Amniotic epithelial cell (primary cell): ENCODE measurements around the gene TSHZ3.

Source experiments
- DNase-seq: peaks from one replicate; pipeline ENCODE4 v3.0.0-alpha.2; 2010; ENCODE audit warnings: low read depth

The TSHZ3 gene

DNA sequence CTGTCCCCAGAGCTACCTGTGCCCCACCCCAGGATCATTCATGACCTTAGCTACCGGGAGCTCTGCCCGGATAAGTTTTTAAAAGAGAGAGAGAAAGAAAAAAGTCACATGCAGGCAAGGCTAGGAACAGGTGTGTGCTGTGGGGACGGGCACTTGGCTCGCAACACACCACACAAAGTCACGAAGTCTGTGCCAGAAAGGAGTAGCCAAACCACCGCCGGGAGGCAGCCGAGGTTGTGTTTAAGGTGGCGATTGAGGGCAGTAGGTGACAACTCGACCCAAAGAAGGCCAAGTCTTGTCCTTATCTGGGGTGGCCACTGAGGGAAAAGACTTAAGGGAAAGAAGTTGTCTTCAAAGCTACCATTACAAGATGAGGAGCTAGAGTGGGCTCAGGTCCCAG is 4.6 kb upstream of the TSHZ3 start:
- DNase-seq: no peak

DNA sequence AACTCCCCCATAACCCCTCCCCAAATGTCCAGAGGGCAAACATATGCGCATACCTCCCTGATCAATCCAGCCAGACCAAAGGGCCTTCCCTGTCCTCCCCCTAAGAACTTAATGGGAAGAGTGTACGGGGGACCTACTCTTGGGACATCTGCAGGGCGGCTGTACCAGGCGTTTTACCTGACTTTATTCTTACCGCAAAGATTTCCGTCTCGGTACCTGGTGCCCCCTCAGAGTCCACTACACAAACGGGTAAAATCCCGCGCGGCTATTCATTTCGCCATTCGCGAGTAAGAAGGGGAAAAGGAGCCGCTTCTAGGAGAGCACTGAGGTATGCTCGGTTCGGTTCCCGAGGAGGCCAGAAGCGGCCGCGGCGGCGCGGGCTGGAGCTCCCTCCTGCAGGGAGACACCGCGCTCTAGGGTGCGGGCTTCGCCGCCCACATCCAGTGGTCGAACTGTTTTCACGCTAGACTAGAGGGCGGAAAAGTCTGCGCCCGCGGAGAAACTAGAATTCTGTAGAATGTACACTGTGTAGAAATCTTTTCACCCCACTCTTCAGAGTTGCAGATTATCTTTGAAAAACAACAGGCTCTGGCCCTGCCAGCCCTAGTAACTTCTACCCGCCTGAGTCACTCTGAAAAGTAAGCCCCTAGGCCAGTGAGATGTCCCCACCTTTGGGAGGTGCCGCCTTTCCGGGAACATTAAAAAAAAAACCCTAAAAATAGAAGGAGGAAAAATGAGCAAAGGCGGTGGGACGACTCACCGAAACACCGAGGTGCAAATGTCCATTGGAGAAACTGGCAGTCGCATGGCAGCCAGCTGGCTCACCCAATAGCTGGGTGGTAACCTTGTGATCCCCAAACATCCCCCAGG is 3.8 kb upstream of the TSHZ3 start:
- no peak for DNase-seq

DNA sequence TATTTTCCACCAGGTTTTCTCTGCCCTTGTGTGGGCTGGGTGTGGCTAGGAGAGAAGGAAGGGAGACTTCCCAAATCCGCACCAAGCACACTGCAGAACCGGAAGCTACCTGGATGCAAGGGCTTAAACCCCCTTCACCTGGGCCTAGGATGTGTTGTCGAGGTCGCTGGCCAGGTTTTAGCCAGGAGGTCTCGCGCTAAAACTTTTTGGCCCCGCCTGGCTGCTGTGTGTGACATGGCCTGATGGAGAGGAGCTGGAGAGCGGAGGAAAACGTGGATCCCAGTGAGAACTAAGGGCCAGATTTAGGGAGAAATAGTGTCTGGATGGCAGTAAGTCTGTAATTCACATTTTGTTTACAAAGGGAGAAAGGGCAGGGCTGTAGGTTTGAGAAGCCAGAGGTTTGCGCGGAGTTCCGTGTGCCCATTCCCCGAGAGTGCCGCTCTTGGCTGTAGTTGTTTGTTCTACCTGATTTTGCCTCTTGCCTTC is 3.1 kb upstream of the TSHZ3 start:
- DNase-seq: no peak

DNA sequence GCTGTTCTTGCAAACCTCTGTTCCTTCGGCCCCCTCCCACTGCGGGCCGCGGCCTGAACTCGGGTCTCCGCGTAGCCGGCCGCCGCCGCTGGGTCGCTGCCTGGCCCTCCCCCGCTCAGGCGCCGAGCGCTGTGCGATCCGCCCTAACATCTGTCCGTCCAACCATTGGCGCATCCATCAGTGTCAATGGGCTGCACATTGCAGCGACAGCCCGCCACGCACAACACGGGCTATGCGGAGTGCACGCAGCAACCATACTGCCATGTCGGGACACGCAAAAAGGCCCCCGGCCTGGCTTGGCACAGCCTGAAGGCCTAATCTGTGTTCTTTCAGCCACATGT is 2.6 kb upstream of the TSHZ3 start:
- no peak for DNase-seq

DNA sequence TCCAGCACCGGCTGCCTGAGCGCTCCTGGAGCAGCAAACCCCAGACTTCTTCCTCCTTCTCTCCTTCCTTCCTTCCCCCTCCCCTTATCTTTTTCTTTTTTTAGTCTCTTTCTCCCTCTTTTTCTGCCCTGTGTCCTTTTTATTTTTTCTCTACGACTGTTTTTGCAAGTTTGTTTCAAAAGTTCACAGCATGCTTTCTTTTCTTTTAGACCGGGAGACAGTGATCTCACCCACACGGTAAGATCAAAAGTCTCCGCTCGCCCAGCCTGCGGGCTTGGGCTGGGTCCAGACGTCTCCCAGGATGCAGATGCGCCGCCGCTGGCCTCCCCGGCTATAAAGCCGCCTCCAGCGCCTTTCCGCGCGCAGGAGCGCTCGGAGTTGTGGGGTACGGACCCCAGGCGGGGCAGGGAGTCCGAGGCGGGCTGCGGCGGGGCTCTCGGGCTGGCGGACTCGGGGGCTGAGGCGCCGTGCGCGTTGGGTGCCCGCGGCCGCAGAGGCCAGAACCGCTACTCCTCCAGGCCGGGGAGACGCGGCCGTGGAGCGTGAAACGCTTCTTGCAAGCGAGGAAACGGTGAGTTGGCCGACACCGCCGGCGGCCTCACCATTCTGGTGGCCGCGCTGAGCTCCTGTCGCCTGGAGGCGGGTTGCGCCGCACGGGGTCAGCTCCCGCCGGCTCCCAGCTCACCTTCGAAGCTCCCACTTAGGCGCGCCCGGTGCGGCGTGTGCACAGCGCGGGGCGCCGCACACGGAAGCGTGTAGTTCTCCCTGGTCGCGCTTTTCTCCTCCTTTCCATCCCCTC is 2.0 kb upstream of the TSHZ3 start:
- DNase-seq: peak; percentile 69

DNA sequence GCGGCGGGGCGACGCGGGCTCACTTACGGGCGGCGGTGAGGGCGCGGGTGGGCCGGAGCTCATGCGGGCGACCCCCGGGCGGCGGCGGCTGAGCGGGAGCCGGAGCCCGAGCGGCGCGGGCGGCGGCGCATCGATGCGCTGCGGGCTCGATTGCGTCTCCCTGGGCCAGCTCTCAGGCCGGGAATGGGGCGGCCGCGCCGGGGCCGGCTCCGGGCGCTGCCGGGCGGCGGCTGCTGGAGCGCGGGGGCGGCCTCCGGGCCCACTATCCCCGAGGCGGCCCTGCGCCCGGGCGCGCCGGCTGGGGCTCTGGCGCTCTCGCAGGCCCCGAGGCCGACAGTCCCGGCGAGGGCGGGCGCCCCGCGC is 1.4 kb upstream of the TSHZ3 start:
- DNase-seq: peak; percentile 46

DNA sequence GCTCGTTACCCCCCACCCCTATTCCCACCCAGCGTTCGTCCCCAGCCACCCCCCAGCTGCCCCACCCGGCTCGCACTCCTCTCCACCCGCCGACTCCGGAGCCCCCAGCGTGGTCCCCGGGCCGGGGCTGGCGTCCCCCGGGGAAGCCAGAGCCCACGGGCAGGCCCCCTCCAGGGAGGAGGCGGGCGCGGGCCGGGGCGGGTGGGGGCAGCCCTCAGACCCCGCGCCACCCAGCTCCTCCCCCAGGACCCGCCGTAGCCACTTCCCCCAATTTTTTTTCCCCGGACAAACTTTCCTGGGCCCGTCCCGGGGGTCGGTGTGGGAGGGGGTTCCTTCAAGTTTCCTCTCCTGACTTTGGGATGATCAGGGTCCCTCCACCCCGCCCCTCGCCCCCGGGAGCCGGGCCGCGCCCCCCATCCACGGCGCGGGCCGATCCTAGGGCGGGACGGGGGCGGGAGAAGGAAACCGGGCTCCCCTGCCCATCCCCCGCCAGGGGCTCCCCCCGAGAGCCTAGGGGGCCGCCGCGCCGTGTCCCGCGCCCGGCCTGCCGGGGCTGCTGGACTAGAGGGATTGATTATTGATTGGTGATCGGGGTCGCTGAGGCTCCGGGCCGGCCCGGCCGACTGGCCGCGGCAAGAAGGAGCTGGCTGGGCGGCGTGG is 927 bp upstream of the TSHZ3 start:
- DNase-seq: no peak

DNA sequence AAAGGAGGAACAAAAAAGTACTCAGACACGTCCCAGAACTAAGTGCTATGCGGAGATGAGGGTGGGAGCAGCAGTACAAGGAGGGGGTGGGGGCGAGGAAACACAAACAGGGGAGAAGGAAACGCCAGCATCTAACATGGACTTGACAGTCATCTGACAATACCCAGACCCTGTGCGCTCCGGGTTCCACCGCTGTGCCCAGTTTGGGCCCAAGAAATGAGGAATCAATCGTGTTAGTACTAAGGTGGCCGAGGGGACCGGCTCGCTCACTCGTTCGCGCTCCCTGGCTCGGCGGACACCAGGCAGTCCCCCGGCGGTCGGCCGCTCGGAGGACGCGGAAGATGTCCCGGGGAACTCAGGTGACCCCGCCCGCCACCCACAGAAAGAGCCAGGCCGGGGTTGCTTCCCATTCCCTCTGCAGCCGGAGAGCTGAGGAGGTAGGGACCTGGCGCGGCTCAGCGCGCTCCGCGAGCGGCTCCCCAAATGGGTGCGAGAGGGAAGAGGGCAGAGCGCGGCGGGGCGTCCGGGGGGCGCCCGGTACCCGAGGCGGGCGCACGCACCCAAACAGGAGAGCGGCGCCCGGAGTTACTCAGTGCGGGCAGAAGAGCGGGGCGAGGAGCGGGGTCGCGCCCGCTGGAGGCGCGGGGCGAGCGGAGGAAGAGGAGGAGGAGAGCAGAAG is 616 bp downstream of the TSHZ3 start:
- no peak for DNase-seq

DNA sequence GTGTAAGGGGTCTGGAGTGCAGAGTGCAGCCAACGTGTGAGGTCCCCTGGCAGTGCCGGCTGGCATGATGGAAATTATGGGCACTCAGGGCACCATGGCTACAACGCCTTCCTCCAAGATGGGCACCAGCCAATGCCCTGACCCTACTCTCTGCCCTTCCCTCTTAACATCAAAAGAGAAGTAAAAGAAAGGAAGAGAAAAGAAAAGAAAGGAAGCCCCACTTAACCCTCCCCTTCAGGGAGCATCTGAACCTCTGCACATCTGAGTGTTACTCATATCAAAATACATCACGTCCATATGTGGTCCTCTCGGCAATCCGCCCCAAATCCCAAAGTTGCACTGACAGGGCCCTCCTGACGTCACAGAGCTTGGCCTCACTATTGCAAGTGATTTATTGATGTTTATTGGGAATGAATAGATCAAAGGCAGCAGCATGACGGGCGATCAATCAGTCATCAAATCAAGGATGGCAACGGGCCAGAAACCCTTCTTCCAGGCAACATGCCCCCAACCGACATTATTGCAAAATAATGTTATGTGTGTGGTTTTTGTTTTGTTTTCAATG is 1.3 kb downstream of the TSHZ3 start:
- no peak for DNase-seq

DNA sequence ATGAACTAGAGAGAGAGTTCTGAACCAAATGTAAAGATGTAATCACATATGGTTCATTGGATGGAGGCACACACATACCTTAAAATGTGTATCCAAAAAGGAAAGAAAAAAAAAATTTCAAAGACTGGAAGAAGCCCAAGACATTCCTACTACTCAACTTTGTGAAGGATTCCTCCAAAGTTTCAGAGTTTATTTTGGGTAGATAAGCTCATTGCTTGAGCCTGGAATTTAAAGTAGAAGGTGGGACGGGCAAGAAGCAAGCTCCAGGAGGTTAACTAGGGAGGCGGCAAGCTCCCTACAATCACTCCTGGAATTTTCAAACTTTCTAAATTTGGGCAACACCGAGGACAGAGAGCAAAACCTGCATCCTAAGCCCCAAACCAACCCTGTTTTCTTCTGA is 1.9 kb downstream of the TSHZ3 start:
- no peak for DNase-seq

DNA sequence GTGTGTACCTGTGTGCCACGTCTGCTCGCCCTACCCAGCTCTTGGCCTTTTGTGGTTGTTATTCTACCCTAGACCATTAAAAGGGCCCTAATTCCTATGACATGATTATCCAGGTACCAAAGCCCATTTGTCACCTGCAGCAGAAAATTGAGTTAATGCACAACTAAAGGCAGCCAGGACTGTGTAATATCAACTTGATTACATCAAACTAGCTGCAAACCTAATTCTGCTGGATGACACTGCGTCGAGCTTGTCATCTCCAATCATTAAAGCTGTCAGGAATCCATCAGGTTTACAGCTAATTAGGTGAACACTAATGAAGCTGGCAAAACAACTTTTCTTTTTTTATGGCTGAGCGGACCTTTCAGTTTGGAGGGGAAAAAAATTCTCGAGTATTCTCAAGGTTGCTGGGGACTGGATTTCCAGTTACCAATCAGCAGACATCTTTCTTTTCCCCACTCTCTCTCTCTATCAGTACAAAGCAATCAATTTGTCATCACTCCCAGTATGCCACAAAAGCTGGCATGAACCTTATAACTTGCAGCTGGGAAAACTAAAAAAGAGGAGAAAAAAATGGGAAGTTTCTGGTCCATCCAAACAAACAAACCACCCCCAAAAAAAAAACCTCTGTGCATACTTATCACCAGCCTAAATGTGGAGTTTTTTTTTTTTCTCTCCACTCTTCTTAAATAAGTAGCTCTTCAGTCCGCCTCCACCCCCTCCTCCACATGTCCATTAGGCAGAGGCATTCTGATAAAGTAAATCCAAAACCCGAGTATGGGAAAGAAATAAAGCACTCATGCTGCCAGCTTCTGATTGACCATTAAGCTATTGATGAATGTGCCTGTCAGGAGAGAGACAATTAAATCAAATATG is 2.8 kb downstream of the TSHZ3 start:
- DNase-seq: no peak

DNA sequence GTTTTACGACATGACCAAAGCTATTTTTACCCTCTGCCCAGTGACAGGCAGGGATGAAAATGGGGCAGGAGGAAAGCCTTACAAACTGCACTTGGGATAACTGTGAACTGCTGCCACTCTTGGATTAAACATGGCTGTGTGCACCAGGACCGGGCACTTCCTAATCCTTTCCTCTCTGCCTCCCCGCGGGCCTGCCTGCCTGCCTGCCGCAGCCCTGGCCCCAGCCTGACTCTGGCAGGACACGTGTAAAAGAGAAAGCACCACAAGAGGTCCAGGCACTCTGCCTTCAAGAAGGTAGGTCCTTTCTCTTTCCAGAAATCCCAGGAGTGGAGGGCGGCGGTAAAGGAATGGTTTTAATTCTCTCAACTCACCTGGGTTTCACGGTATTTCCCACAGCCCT is 4.8 kb downstream of the TSHZ3 start:
- DNase-seq: no peak

DNA sequence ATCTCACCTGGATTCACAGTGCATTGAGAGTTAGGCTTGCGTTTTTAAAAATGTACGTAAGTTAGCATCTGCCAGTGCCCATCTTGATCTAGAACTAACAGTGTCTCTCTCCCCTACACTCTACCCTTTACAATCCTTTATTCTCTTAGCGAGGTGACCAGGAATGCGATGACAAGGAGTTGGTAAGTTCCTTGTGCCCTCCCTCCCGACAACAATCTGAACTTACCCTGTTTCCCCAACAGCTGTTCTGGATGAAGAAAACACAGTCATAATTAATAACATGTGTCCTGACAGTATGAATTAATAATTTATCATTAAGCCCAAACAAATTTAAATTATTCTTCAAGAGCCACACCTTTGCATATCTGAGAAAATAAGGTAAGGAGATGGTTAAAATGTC is 6.3 kb downstream of the TSHZ3 start:
- no peak for DNase-seq

DNA sequence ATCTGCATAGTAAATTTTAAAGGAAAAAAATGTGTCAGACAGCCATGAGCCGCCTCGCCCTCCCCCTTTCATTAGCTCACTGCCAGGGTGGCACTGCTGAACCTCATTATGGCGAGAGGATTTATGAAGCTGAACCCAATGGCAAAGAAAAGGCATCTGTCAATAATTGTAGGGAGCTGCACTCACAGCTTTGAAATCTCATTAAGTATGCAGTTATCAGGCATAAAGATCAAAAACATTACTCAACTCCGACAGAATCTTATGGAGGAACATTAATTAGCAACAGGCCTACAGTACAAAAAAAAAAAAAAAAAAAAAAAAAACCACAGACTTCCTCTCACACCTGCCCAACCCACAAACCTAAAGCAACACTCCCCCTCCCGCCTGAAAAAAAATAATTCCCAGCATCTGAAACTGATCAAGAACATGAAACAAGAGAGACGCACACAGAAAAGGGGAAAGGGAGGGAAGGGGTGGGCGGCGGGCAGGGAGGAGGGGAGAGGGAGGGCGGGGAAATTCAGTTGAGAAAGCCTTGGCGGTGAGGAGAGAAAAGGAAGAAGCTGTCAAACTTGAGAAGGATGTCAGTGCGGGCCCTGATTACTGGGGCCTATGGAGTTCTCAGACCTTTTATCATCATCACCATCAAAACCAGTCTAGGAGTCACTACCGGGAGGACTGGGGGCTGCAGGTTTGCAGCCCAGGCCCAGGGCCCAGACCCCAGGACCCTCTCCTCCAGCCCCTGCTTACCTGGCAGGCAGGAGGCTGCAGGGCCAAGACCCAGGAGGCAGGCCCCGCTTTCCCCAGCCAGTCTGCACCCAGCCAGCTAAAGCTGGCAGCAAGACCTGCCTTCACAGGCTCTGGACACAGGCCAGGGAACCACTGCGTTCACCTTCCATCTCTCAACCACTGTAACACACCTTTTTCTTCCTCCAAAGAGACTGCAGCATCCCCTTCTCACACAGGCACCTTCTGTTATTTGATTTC is 8.9 kb downstream of the TSHZ3 start:
- peak; percentile 72 for DNase-seq

DNA sequence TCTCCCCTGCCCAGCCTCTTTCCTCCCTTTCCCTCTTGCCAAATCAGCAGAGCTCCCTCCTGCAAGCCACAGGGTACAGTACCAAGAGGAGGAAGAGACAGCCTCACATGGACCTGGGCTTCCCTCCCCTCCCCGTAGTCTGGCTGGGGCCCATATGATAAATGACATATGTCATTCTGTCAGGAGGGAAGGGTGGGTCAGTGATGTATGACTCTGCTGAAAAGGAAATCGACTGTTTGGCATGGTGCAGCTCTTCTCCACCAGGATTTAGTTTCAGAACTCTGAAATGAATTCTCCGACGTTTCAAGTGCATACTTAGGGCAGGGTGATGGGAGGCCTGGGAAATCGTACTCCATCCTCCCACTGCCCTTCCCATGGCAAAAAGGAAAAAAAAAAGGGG is 9.8 kb downstream of the TSHZ3 start:
- peak; percentile 59 for DNase-seq

DNA sequence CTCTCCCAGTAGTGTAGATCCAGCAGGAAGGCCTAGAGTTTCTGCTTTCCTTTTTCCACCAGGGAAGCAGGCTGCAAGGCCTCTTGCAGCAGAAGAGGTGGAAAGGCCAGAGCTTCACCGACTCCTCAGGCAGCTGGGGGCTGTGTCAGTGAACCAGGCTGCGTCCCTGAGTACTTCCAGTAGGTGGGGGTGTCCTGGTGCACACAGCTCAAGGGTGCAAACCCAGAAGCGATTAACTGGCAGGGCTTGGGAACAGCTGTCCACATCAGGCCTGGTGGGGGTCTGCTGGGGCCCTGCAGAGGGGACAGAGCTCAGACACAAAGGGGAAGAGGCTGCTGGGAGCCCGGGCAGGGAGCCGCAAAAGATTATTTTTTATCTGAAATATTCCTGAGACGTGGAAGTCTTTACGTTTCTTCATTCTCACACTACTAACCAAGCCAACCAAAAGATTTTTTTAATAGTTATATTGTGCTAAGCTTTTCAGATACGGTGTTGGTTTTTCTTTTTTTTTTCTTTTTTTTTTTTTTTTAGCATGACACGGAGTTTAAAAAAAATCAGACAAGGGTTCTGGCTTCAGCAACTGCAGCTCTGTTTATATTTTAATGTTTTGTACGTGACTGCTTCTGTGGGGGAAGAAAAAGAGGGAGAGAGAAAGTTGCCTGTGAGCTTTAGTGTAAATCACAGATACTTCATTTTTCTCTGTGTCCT is 11.0 kb downstream of the TSHZ3 start:
- DNase-seq: peak; percentile 86

DNA sequence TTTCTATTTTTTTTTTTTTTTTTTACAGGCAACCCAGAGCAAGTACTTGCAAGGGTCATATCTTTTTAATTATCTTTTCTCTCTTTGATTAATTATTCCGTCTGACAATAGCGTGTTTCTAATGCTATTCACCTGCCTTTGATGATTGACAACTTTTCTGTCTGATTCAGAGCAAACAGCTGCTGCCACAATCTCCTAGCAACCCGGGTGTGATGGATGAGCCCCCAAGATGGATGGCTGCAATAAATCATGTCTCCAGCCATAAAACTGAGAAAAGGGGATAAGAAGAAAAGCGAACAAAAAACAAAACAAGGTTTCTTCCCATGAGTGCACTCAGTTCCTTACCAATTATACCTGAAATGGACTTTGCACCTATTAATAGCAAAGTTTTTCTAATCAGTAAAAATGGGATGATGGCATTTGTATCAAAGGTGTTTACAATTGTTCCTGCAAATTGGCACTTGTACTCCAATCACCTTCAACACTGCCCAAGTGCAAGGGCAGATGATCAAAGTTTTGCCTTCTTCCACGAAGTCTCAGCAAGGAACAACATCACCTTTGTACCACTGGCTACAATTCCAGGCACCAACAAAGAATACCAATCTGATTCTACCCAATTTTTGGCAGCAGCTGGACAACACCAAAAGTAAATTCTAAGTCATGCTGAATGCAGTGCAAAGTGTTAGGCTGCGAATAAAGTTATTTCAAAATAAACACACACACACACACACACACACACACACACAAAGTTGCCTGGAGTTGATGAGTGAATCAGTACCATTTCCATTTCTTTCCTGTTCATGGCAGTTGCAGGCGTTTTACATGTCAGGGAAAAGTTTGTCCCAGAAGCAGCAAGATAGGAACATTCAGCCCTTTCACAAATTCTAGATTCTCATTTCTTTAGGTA is 12.0 kb downstream of the TSHZ3 start:
- DNase-seq: no peak

DNA sequence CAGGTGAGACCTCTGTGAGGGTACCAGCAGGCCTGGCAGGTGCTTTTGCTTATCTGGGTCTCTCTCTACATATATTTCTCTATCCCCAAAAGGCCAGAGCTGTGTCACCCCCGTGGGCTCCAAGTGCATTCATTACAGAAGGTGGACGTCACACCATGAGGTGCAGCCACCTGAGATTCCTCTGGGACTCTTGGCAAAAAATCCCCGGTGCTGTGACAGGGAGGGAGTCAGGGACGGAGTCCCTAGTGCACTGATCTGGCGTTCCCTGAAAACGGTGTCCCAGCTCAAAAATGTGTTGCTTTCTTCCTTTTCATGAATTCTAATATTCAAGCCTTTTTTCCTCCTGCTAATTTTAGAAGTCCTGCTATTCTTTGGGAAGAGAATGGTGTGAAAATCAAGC is 13.5 kb downstream of the TSHZ3 start:
- DNase-seq: no peak
